SU-DHL-6 (cell line): ENCODE measurements around the gene SLC2A8.

Experiments
- H2AFZ ChIP-seq: fragments of 200-600 bp; sonication (generic); 2 replicates; pipeline ENCODE4 v1.6.1; 2014; ENCODE audit warnings: low read depth, mild to moderate bottlenecking, moderate library complexity, mixed read lengths, antibody characterized with exemption, low read length; ENCODE audit not compliant: severe bottlenecking
- H3F3A ChIP-seq: fragments of 200-600 bp; shearing (Covaris generic); 2 replicates; pipeline ENCODE4 v1.6.0; 2016; ENCODE audit warnings: antibody characterized with exemption, mild to moderate bottlenecking; ENCODE audit not compliant: insufficient read depth
- H3K27ac ChIP-seq: fragments of 200-600 bp; sonication (generic); 2 replicates; pipeline ENCODE4 v1.5.1; 2016; ENCODE audit warnings: low read depth, mild to moderate bottlenecking, low read length, moderate library complexity, mixed read lengths
- H3K27me3 ChIP-seq: fragments of 200-600 bp; sonication (generic), shearing (Covaris generic); 2 replicates; pipeline ENCODE4 v1.6.0; 2014; ENCODE audit warnings: mild to moderate bottlenecking, low read length
- H3K36me3 ChIP-seq: fragments of 200-600 bp; sonication (generic); 2 replicates; pipeline ENCODE4 v1.6.1; 2014; ENCODE audit warnings: mild to moderate bottlenecking, low read length, mixed read lengths
- H3K4me2 ChIP-seq: fragments of 300-600, 200-600 bp; shearing (Covaris generic), sonication (generic); 2 replicates; pipeline ENCODE4 v1.6.0; 2014; ENCODE audit warnings: low read length, low read depth, mild to moderate bottlenecking; ENCODE audit not compliant: poor library complexity, severe bottlenecking
- H3K4me3 ChIP-seq: fragments of 200-600 bp; sonication (generic); 2 replicates; pipeline ENCODE4 v1.5.1; 2014; ENCODE audit warnings: antibody characterized with exemption, low read length, mild to moderate bottlenecking, mixed read lengths; ENCODE audit not compliant: insufficient read depth, poor library complexity, severe bottlenecking
- H3K79me2 ChIP-seq: fragments of 200-600 bp; sonication (generic); 2 replicates; pipeline ENCODE4 v1.6.1; 2014; ENCODE audit warnings: mild to moderate bottlenecking, low read length, moderate library complexity; ENCODE audit not compliant: insufficient read depth
- H3K9ac ChIP-seq: fragments of 200-600 bp; sonication (generic); 2 replicates; pipeline ENCODE4 v1.7.0; 2014; ENCODE audit warnings: mild to moderate bottlenecking, low read length
- H3K9me2 ChIP-seq: fragments of 200-600 bp; sonication (generic); replicated peaks from 2 replicates; pipeline ENCODE4 v1.6.1; 2014; ENCODE audit warnings: low read length; ENCODE audit not compliant: insufficient read depth
- H3K9me3 ChIP-seq: fragments of 200-600 bp; sonication (generic); 2 replicates; pipeline ENCODE4 v1.6.1; 2014; ENCODE audit warnings: low read length, mixed read lengths; ENCODE audit not compliant: insufficient read depth
- H4K20me1 ChIP-seq: fragments of 200-600 bp; sonication (generic); 2 replicates; pipeline ENCODE4 v1.6.1; 2014; ENCODE audit warnings: low read depth, mild to moderate bottlenecking, antibody characterized with exemption, low read length, moderate library complexity, mixed read lengths
- CTCF ChIP-seq: fragments of 200-600 bp; sonication (generic); IDR thresholded peaks from one replicate; pipeline ENCODE4 v1.5.1; 2017; ENCODE audit warnings: antibody characterized with exemption, mild to moderate bottlenecking, low read length, moderate library complexity; ENCODE audit not compliant: insufficient read depth, poor library complexity, severe bottlenecking
- EZH2phosphoT487 ChIP-seq: fragments of 200-600 bp; sonication (generic), shearing (Covaris generic); conservative IDR thresholded peaks from 2 replicates; pipeline ENCODE4 v1.6.1; 2018; ENCODE audit warnings: mild to moderate bottlenecking, antibody characterized with exemption, low read length, moderate library complexity, mixed read lengths

SLC2A8 gene

GRCh38 chr9:127421057-127421456, 24.1 kb downstream of the SLC2A8 start:
- Histone ChIP-seq H3K9ac (no peak overlapping the region), H2AFZ (no peak overlapping the region), H3K9me3 (no peaks in the 10 kb centered on the region), H3K27me3 (no peaks in the 10 kb centered on the region), H3K36me3 (no peaks in the 10 kb centered on the region), H3K9me2 (no peaks in the 10 kb centered on the region), H3K4me3 (no peak overlapping the region), H3K4me2 (no peak overlapping the region), H3F3A (no peaks in the 10 kb centered on the region), H4K20me1 (no peaks in the 10 kb centered on the region), H3K27ac (no peak overlapping the region), H3K79me2 (peaks cover 32% of the 10 kb centered on the region)
- TF ChIP-seq CTCF (no peak), EZH2phosphoT487 (no peak)

GRCh38 chr9:127422133-127422782, 25.3 kb downstream of the SLC2A8 start:
- H3K36me3 ChIP-seq: no peaks in the 10 kb centered on the region
- H3K9ac ChIP-seq: peak overlapping the region; percentile 93
- TF ChIP-seq EZH2phosphoT487 (no peak), CTCF (no peak)
- H3K9me3 ChIP-seq: no peaks in the 10 kb centered on the region
- H3K9me2 ChIP-seq: no peaks in the 10 kb centered on the region
- no peaks in the 10 kb centered on the region for H3F3A ChIP-seq
- no peak overlapping the region for H3K4me3 ChIP-seq
- H3K27me3 ChIP-seq: no peaks in the 10 kb centered on the region
- no peak overlapping the region for H2AFZ ChIP-seq
- H4K20me1 ChIP-seq: no peaks in the 10 kb centered on the region
- H3K79me2 ChIP-seq: peaks cover 39% of the 10 kb centered on the region
- peak overlapping the region; percentile 84 for H3K4me2 ChIP-seq
- no peak overlapping the region for H3K27ac ChIP-seq

GRCh38 chr9:127422787-127423186, 25.8 kb downstream of the SLC2A8 start:
- TF ChIP-seq CTCF: no peak
- TF ChIP-seq EZH2phosphoT487: no peak
- Histone ChIP-seq H4K20me1 (no peaks in the 10 kb centered on the region), H3K9ac (peak overlapping the region; percentile 93), H2AFZ (no peak overlapping the region), H3K9me2 (no peaks in the 10 kb centered on the region), H3K79me2 (peaks cover 39% of the 10 kb centered on the region), H3F3A (no peaks in the 10 kb centered on the region), H3K4me2 (peak overlapping the region; percentile 84), H3K27me3 (no peaks in the 10 kb centered on the region), H3K4me3 (peak overlapping the region; percentile 64), H3K36me3 (no peaks in the 10 kb centered on the region), H3K9me3 (no peaks in the 10 kb centered on the region), H3K27ac (no peak overlapping the region)
